GM04504 (cell line): ENCODE measurements around the gene MRPS35.
"Not testable (repeated sequence)": the region's sequence is repeated elsewhere in the genome, so short reads cannot be mapped to it uniquely, and the experiment has no call there.

Experiments
- DNase-seq: peaks from one replicate; pipeline ENCODE4 v3.0.0-alpha.2; 2012; ENCODE audit warnings: low read depth

The MRPS35 gene

GRCh38 chr12:27709212-27709931 is 1.3 kb upstream of the MRPS35 start:
- DNase-seq: no peak

GRCh38 chr12:27709932-27710591 is 570 bp upstream of the MRPS35 start:
- peak; percentile 20 for DNase-seq

GRCh38 chr12:27711317-27711682 is 668 bp downstream of the MRPS35 start:
- no peak for DNase-seq

GRCh38 chr12:27711967-27712366 is 1.3 kb downstream of the MRPS35 start:
- no peak for DNase-seq

GRCh38 chr12:27723212-27723611 is 12.6 kb downstream of the MRPS35 start:
- DNase-seq: no peak

- DNase-seq: no peak
Observed at GRCh38 chr12:27730097-27730588, 19.5 kb downstream of the MRPS35 start.

GRCh38 chr12:27732281-27732680 is 21.6 kb downstream of the MRPS35 start:
- no peak for DNase-seq

GRCh38 chr12:27733052-27733656 is 22.5 kb downstream of the MRPS35 start:
- no peak for DNase-seq

GRCh38 chr12:27733791-27734190 is 23.2 kb downstream of the MRPS35 start:
- DNase-seq: no peak

GRCh38 chr12:27734321-27734720 is 23.7 kb downstream of the MRPS35 start:
- DNase-seq: not testable (repeated sequence)

GRCh38 chr12:27743601-27744000 is 33.0 kb downstream of the MRPS35 start:
- DNase-seq: no peak

- DNase-seq: not testable (repeated sequence)
Observed at GRCh38 chr12:27745734-27746133, 35.1 kb downstream of the MRPS35 start.

- no peak for DNase-seq
Observed at GRCh38 chr12:27747111-27747820, 36.6 kb downstream of the MRPS35 start.

GRCh38 chr12:27751386-27752047 is 40.9 kb downstream of the MRPS35 start:
- no peak for DNase-seq

GRCh38 chr12:27754795-27755194 is 44.2 kb downstream of the MRPS35 start:
- DNase-seq: no peak

- no peak for DNase-seq
Observed at GRCh38 chr12:27756670-27757195, 46.1 kb downstream of the MRPS35 start.

GRCh38 chr12:27762757-27763156 is 52.1 kb downstream of the MRPS35 start:
- no peak for DNase-seq

GRCh38 chr12:27766587-27766986 is 56.0 kb downstream of the MRPS35 start:
- no peak for DNase-seq

- no peak for DNase-seq
Observed at GRCh38 chr12:27769142-27769673, 58.6 kb downstream of the MRPS35 start.

- DNase-seq: no peak
Observed at GRCh38 chr12:27771481-27772327, 61.1 kb downstream of the MRPS35 start.
